ENCODE measurements around the gene ATP2C2.

DNA sequence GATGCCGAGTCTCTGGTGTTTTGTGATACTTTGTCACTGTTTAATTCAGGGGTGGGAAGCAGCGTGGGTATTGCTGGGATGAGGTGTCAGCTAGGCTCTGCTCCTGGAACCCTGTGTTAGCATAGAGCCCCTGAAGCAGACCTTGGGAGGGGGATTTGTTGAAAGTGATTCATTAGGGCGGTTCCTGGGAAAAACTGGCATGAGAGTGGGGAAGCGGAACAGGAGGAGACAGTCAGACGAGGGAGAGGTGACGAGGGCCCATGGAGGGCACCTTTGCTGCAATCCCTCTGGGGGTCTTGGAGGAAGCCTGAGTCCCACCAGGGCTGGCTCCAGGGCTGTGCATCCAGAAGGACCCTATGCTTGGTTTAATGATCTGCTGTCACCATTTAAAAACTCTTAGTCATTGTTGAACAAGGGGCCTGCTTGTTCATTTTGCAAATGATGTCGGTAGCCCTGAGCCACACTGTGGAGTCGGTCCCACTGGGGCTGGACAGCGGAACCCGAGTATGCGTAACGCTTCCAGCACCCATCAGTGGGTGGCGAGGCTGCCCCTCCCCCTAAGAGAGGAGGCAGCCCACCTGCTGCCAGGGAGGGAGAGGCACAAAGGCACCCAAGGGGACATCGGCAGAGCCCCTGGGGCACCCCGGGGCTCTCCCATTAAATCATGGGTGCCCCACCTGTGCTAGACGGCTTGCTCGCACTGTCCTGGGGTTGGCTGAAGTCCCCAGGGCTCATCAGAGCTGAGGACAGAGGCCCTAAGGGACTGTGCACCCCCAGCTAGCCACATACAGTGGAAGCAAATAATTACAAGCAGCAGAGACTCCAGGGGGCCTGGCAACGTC is 38.3 kb upstream of the ATP2C2 start:
- TF ChIP-seq, protein P1, sequence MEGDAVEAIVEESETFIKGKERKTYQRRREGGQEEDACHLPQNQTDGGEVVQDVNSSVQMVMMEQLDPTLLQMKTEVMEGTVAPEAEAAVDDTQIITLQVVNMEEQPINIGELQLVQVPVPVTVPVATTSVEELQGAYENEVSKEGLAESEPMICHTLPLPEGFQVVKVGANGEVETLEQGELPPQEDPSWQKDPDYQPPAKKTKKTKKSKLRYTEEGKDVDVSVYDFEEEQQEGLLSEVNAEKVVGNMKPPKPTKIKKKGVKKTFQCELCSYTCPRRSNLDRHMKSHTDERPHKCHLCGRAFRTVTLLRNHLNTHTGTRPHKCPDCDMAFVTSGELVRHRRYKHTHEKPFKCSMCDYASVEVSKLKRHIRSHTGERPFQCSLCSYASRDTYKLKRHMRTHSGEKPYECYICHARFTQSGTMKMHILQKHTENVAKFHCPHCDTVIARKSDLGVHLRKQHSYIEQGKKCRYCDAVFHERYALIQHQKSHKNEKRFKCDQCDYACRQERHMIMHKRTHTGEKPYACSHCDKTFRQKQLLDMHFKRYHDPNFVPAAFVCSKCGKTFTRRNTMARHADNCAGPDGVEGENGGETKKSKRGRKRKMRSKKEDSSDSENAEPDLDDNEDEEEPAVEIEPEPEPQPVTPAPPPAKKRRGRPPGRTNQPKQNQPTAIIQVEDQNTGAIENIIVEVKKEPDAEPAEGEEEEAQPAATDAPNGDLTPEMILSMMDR (IDR thresholded peaks at IDR 0.05): no peak
- TF ChIP-seq EZH2 (IDR thresholded peaks at IDR 0.05; ENCODE audit: borderline replicate concordance, insufficient read depth, low read depth, low read length, poor library complexity, severe bottlenecking): no peak

All from B cell (primary cell).